Measurements from ENCODE around the gene TNFSF9.
"Not testable (repeated sequence)": the region's sequence is repeated elsewhere in the genome, so short reads cannot be mapped to it uniquely, and the experiment has no call there.

Gene TNFSF9

DNA sequence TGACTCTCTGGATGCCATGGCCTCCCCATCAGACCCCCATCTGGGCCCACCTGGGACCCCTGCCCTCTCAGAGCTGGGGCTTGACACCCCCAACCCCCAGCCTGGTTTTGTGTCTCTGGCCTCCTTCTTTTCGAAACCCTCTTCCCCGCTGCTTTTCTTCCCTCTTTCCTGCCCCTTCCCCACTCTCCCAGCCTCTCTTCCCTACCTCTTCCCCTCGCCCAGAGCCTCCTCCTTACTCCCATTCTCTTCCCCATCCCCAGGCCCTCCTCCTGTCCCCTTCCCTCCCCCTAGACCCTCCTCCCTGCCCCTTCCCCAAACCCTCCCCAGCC is 2.1 kb downstream of the TNFSF9 start:
- no peak for DNase-seq

DNA sequence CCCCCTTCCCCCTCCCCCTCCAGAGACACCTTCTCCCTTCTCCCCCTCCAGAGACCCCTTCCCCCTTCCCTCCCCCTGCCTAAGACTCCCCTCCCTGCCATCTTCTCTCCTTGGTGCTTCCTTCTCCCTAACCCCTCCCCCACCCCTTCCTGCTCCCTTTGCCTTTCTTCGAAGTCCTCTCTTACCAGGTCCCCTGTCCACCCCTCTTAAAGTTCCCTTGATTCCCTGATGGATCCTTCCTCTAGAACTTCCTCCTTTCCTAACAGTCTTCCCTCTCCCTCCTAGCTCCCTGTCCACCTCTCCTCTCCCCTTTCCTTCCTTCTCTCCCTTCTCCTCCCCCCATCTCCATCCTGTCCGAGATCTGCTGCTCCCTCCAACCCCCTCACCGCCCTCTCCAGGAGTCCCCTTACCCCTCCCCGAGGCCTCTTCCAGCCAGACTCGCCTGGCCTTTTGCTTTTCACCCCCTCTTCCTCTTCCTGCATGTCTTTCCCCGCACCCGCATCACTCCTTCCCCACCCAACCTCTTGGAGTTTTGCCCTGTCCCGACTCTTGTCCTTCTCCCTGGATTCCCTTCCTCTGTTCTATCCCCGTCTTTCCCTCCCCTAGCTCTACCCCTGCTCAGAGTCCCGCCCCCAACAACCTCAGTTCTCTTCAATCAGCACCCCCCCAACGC is 3.1 kb downstream of the TNFSF9 start:
- DNase-seq, result no peak

DNA sequence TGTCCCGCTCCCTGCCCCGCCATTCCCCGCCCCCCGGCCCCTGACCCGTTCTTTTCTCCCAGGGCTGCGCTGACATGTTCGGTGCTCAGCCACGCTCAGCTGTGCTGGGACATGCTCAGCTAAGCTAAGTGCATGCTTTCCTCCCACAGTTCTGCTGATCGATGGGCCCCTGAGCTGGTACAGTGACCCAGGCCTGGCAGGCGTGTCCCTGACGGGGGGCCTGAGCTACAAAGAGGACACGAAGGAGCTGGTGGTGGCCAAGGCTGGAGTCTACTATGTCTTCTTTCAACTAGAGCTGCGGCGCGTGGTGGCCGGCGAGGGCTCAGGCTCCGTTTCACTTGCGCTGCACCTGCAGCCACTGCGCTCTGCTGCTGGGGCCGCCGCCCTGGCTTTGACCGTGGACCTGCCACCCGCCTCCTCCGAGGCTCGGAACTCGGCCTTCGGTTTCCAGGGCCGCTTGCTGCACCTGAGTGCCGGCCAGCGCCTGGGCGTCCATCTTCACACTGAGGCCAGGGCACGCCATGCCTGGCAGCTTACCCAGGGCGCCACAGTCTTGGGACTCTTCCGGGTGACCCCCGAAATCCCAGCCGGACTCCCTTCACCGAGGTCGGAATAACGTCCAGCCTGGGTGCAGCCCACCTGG is 3.7 kb downstream of the TNFSF9 start:
- no peak for DNase-seq

DNA sequence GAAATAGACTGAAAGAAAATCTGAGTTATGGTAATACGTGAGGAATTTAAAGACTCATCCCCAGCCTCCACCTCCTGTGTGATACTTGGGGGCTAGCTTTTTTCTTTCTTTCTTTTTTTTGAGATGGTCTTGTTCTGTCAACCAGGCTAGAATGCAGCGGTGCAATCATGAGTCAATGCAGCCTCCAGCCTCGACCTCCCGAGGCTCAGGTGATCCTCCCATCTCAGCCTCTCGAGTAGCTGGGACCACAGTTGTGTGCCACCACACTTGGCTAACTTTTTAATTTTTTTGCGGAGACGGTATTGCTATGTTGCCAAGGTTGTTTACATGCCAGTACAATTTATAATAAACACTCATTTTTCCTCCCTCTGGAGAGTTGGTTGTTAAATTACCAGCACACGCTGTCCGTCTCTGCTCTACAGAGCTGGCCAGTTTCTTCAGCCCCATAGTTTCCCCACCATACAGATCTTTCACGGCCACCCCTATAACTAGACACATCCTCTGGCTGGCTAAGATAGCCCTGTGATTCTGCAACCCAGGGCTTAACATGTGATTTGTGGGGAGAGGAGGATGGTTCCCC is 4.8 kb downstream of the TNFSF9 start:
- DNase-seq, result no peak

DNA sequence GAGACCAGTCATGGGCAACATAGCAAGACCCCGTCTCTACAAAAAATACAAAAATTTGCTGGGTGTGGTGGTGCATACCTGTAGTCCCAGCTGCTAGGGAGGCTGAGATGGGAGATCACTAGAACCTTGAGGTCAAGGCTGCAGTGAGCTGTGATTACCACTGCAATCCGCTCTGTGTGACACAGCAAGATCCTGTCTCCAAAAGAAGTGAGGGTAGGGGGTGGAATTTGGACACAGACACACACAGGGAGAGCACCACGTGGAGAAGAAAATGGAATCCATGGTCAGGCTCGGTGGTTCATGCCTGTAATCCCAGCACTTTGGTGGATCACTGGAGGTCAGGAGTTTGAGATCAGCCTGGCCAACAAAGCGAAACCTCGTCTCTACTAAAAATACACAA is 8.7 kb downstream of the TNFSF9 start:
- no peak for DNase-seq

DNA sequence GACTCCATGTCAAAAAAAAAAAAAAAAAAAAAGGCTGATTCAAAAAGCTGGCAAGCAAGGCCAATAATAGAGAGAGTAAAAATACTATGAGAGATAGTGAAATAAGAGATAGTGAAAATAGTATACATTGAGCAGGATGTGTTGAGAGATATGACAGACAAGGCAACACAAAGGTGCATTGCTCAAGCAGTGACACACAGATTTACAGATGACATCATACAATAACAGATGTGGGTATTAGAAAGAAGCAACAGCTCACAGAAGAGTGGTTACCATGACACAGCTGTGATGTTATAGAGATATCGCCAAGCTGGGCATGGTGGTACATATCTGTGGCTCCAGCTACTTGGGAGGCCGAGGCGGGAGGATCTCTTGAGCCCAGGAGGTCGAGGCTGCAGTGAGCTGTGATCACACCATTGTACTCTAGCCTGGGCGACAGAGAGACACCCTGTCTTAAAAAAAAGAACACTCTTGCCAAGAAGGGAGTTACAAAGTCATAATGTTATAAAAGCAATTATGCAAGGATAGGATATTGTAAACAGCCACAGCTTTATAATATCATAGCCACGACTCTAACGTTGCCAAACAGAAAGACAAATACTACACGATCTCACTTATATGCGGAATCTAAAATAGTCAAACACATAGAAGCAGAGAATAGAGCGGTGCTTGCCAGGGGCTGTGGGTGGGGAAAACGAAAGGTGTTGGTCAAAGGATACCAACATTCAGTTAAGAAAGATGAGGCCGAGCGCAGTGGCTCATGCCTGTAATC is 10.3 kb downstream of the TNFSF9 start:
- no peak for DNase-seq

DNA sequence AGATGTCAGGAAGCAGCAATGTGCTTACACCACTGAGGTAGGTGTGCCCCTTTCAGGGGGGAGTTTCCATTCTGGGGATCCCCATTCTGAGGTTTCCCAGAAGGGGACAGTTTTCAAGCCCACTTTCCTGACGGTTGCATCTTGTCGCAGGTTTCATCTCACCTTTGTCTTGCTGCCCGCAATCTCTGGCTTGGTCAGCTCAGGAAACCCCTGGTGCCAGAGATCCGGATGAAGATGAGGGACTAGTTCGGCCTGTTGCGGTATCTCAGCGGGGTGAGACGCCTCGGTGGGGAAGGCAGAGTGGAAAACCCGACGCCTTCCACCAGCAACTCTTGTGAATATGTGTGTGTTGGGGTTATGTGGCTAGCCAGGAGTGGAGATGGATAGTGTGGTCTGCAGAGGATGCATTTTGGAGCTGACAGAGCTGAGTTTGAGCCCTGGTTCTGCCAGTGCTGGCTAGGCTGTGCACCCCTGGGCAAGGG is 13.1 kb downstream of the TNFSF9 start:
- no peak for DNase-seq

DNA sequence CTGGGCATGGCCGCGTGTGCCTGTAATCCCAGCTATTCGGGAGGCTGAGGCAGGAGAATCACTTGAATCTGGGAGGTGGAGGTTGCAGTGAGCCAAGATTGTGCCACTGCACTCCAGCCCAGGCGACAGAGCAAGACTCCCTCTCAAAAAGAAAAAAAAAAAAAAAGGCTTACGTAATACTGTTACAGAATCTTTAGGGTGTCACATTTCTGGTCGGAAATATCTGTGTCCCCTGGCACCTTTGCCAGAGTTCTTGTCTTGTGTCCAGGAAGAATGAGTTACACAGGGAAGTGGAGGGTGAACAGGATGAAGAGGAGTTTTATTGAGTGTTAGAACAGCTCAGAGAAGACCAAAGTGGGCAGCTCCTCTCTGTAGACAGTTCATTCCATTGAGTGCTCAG is 19.9 kb downstream of the TNFSF9 start:
- not testable (repeated sequence) for DNase-seq

DNA sequence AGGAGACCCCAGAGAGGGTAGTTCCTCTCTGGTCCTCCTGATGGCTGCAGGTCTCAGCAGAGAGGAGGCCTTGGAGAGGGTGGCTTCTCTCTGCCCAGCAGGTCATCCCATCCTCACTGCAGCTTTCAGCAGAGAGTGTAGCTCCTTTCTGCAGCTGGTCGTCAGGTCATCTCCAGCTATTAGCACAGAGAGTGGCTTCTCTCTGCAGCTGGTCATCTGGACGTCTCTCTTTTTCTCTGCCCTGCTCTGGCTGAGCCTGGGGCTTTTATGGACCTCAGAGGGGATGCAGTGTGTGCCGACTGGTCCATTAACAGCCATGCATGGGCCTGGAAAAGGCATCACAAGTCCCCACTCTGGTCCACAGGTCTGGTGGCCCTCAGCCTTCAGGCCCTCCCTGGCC is 20.3 kb downstream of the TNFSF9 start:
- no peak for DNase-seq

DNA sequence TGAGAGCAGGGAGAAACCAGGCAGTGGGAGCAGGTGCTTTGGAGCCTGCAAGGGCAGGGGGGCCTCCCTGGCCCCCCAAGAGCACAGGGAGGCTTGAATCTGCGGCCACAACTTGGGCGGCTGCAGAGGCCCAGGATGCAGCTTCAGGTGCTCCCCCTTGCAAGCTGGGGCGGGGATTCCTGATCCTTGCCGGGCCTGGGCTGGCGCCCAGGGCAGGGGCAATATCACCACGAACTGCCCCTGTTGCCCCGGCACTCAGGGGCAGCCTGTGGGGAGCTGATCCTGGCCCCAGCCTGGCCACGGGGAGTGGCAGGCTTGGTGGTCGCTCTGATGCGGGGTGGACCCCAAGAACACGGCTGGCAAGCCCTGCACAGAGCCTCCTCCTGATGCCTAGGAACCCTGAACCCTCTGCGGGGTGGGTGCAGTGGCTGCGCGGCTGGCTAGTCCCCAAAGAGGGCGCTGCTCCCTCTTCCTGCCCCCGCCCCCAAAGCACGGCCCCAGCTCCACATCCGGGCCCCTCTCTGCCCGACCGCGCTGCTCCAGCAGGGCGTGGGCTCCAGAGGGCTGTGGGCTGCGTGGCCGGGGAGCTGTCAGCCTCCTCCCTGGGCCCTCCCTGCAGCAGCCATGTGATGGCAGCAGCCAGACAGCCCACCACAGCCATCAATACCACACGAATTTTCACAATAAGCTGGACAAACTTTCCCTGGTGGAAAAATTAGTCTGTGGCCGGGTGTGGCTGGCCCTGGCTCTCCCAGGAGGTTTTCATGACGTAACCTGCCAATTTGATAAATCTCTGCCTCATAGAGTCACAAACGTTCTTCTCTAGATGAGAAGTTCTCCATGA is 21.0 kb downstream of the TNFSF9 start:
- no peak for DNase-seq

DNA sequence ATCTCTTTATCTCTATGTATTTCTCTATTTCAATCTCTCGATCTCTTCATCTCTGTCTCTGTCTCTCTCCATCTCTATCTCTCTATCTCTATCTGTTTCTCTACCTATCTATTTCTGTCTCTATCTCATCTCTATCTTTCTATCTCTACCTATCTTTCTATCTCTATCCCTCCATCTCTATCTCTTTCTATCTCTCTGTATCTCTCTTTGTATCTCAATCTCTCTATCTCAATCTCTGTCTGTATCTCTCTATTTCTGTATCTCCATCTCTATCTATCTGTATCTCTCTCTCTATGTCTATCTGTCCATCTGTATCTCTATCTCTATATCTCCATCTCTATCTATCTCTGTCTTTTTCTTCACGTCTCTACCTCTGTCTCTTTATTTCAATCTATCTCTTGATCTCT is 25.2 kb downstream of the TNFSF9 start:
- DNase-seq, result no peak

DNA sequence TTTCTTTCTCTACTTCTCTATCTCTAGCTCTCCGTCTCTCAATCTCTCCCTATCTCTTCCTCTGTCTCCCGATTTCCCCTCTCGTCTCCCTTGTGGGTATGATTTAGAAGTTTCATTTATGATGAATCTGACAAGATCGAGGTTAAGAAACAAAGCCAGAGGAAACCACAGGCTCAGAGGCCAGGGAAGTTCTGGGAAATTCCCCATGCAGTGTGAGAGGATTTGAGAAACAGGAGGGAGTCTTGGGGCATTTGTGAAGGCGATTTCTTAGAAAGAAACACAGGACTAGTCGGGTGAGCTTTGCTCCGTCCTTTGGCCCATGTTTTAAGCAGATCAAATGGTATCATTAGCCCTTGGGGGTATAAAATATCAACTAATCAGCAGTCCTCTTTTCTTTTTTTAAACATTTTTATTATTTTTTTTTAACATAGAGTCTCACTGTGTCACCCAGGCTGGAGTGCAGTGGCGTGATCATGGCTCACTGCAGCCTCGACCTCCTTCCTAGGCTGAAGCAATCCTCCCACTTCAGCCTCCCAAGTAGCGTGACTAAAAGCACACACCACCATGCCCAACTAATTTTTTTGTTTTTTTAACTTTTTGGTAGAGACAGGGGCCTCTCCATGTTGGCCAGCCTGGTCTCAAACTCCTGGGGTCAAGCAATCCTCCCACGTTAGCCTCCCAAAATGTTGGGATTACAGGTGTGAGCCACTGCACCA is 25.8 kb downstream of the TNFSF9 start:
- no peak for DNase-seq

DNA sequence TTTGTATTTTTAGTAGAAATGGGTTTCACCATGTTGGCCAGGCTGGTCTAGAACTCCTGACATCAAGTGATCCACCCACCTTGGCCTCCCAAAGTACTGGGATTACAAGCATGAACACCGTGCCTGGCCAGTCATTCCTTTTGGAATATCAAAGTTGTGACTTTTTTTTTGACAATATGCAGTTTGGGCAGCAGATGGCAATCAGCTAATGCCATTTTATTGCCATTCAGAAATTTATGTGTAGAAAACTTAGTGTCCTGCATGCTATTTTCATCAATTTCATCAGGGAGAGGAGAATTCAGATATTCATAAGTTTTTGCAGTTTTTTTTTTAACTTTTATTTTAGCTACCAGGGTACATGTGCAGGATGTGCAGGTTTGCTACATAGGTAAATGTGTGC is 31.6 kb downstream of the TNFSF9 start:
- not testable (repeated sequence) for DNase-seq

DNA sequence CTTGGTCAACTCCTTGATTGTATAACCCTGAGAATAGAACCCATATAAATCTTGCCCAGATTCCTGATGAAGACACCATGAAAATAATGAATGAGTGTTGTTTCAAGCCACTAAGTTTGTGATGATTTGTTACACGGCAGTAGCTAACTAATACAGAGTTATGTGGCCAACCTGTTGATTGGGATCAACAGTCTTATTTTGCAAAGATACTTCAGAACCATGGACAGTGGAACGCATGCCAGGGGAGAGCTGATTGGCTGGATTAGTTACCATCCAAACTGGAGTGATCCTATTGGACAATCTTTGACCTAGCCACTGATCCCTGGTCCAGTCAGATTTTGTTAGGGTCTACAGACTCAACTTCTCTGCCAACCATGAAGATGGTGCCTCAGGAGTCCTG is 33.6 kb downstream of the TNFSF9 start:
- no peak for DNase-seq

DNA sequence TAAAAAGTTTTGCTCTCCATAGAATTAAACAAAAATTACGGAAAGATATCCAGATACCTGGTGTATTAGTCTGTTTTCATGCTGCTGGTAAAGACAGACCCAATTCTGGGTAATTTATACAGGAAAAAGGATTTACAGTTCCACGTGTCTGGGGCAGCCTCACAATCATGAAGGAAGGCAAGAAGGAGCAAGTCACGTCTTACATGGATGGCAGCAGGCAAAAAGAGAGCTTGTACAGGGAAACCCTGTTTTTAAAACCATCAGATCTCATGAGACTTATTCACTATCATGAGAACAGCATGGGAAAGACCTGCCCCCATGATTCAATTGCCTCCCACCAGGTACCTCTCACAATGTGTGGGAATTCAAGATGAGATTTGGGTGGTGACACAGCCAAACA is 35.9 kb downstream of the TNFSF9 start:
- not testable (repeated sequence) for DNase-seq

DNA sequence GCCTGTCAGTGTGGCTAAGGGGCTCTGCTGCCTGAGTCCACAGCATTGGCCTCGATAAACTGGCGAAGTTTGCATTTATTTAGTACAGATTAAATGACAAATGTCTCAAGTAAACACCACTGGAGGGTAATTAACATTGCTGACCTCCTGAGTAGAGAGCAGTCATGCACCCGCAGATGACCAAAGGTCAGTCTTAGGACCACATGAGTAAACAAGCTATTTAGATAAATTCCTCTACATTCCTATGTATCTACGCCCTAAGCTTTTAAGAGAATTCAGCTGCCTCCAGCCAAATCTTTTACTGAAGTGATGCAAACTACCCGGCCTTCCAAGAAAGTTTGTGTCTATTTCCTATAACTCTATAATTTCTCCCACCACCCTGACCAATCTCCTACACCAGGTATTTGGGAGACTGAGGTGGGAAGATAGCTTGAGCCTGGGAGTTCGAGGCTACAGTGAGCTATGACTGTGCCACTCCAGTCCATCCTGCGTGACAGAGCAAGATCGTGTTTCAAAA is 37.2 kb downstream of the TNFSF9 start:
- DNase-seq, result no peak

DNA sequence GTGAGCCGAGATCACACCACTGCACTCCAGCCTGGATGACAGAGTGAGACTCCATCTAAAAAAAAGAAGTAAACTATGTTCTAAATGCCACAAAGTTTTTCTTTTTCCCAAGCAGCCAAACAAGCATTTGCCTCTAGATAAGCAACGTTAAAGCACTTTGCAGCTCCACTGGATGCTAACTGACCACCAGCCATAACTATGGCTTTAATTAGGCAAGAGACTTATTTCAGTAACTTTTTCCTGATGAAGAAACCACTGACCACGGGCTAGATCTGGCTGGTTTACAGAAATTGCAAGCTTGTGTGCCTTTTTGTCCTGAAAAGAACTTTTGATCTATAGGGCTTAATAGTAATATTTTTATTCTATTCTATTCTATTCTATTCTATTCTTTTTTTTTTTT is 38.0 kb downstream of the TNFSF9 start:
- DNase-seq, result no peak

DNA sequence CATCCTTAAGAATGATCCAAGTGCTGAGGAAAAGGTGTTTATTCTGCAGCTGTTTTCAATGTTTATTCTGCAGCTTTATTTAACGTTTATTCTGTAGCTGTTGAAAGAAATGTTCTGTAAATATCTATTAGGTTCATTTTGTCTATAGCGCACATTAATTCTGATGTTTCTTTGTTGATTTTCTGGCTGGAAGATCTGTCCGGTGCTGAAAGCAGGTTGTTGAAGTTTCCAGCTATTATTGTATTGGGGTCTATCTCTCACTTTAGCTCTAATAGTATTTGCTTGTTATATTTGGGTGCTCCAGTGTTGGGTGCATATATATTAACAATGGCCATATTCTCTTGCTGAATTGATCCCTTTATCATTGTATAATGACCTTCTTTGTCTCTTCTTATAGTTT is 39.9 kb downstream of the TNFSF9 start:
- DNase-seq, result no peak

DNA sequence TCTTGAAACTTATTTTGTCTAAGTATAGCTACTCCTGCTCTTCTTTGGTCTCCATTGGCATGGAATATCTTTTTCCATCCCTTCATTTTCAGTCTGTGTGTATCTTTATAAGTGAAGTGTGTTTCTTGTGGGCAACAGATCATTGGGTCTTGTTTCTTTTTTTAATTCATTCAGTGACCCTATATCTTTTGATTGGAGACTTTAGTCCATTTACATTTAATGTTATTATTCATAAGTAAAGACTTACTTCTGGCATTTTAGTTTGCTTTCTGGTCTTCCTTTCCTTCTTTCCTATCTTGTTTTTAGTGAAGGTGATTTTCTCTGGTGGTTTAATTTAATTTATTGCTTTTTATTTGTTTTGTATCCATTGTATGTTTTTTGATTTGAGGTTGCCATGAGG is 40.3 kb downstream of the TNFSF9 start:
- DNase-seq, result no peak

DNA sequence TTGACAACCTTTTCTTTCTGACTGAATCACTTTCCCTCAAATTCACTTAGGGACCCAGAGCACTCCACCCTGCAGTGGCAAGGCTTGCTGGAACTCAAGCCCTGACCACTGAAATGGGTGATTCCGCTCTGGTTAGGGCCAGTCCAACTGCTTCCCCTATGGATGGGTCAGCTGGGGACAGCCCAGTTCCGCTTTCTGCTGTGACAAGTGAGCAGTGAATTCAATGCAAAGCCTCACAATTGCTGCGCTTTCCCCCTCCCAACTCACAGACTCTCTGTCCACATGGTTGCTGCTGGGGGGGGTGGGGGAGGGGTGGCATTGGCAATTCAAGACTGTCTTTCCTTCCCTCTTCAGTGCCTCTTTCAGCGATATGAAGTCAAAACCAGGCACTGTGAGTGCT is 41.4 kb downstream of the TNFSF9 start:
- no peak for DNase-seq

DNA sequence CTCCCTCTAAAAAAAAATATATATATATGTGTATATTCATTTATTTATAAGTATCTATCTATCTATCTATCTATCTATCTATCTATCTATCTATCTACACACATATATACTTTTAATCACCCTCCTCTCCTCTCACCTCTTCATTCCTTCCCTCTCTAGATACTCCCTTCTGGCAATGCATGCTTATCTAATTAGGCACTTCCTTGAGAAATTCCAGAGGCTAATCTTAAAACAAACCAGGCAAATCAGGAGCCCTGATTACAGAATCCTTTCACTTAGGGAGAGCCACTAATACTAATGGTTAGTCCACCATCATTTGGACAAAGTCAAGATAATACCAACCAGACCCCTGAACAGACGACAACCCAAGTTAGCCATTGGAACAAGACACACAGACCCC is 42.5 kb downstream of the TNFSF9 start:
- DNase-seq, result no peak

DNA sequence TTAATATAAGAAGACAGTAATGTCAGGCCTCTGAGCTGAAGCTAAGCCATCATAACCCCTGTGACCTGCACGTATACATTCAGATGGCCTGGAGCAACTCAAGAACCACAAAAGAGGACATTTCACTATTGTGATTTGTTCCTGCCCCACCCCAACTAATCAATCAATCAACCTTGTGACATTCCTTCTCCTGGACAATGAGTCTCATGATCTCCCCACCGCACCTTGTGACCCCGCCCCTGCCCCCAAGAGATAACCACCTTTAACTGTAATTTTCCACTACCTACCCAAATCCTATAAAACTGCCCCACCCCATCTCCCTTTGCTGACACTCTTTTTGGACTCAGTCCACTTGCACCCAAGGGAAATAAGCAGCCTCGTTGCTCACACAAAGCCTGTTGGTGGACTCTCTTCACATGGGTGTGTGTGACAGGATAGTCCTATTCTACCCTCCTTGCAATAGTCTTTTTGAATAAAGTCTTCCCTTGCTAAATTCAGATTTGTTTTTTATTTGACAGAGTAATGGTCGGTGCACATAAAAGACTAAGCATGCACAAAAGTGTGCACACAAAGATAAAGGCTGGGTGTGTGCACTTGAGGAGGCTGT is 46.1 kb downstream of the TNFSF9 start:
- DNase-seq, result no peak
